ENCODE data around the gene AGAP1.

AGAP1 gene

DNA sequence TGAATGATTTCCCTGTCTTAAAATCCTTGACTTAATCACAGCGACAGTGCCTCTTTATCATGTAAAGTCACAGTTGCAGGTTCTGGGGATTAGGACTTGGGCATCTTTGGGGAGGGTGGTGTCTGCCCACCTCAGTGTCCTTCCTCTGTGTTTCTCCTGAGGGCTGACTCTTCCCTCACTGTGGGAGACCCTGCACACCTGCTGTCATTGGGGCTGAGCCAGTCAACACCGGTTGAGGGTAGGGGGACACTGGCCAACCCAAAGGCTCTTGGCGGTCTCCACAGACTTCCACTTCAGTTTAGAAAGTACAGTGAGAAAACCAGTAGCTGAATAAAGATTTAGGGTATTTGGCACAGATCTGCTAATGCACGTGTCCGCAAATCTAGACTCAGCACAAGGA, 36.9 kb downstream of the AGAP1 start:
- DNase-seq = no peak

GRCh38 chr2:235532307-235532706, 38.5 kb downstream of the AGAP1 start:
- no peak for DNase-seq

DNA sequence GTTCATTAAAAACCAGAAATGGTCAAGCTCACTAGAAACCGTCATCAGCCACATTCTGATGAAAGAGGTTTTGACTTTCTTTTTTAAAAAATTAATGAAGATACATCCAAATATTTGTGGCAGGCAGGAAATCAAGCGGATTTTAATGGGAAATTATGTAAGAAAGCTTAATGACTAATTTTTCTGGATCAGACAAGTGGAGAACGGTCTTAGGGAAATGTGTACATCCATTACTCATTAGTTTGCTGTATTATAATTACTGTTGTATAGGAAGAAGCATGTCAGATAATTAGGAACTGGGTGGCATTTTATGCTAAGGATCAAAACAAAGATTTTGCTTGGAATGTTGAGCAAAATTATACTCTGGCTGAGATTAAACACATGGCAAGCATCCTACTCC, 39.4 kb downstream of the AGAP1 start:
- DNase-seq = no peak

GRCh38 chr2:235533616-235534385, 40.0 kb downstream of the AGAP1 start:
- DNase-seq = no peak

DNA sequence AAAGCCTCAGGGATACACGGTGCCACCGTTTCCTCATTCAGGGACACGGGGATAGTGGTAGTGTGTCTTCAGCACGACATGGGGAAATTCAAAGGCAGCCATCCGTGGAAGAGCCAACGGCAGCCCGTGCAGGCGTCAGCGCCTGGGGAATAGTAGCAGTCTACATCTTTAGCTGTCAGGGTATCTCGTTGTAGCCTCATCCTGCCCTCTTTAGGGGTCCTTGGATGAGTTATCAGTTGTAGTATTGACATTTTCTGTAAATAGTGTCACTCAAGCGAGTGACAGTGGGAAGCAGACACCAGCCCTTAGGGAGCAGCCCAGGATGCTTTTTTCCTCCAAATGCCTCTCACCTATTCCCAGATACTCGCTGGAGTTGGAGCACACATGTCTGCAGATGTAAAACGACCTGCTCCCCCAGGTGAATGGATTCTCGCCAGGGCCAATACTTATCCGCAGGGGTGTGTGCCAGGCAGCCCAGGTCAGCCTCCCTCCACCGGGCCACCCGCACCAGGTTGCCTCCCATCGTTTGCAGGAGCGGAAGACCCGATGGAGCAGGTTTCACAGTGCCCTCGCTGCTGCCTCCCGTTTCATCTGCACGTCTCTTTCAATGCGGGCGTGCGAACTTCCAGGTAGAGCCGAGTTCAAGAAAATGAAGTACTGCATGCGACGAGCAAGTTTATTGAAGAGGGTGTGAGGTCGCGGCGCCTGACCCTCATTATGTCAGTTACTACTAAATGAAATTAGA, 41.0 kb downstream of the AGAP1 start:
- no peak for DNase-seq

- DNase-seq = peak in 2 of 51 donors; percentile 17 to 19
Measured at GRCh38 chr2:235535423-235536130, 41.7 kb downstream of the AGAP1 start.

- DNase-seq = no peak
Measured at GRCh38 chr2:235536711-235537110, 42.9 kb downstream of the AGAP1 start.

- no peak for DNase-seq
Measured at GRCh38 chr2:235537186-235537585, 43.3 kb downstream of the AGAP1 start.

- no peak for DNase-seq
Measured at GRCh38 chr2:235537587-235537986, 43.7 kb downstream of the AGAP1 start.

DNA sequence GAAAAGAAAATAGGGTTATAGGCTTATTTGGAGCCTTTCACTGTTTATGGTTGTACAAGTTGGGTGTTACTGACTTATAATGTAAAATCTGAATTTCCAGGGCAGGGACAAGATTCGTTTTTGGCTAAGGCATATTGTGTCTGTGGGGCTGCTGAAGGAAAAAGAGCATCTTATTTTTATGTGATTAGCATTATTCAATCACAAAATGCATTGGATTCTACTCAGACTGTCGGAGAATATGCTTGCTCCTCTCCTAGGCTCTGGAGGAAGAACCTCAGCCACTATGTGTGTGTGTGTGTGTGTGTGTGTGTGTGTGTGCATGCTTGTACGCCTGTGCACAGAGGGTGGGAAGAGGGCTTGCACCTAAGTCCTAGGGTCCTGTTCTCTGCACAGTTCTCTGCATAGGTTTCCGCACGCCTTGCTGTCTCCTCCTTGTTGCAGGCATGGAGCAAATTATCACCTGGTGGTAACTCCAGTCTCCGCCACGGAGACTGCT, 44.3 kb downstream of the AGAP1 start:
- DNase-seq = no peak

- DNase-seq = no peak
Measured at GRCh38 chr2:235538981-235539380, 45.1 kb downstream of the AGAP1 start.

- DNase-seq = no peak
Measured at GRCh38 chr2:235539773-235540172, 45.9 kb downstream of the AGAP1 start.

GRCh38 chr2:235541016-235541415, 47.2 kb downstream of the AGAP1 start:
- DNase-seq = no peak

GRCh38 chr2:235541838-235542549, 48.2 kb downstream of the AGAP1 start:
- no peak for DNase-seq

- no peak for DNase-seq
Measured at GRCh38 chr2:235542733-235543127, 48.9 kb downstream of the AGAP1 start.

DNA sequence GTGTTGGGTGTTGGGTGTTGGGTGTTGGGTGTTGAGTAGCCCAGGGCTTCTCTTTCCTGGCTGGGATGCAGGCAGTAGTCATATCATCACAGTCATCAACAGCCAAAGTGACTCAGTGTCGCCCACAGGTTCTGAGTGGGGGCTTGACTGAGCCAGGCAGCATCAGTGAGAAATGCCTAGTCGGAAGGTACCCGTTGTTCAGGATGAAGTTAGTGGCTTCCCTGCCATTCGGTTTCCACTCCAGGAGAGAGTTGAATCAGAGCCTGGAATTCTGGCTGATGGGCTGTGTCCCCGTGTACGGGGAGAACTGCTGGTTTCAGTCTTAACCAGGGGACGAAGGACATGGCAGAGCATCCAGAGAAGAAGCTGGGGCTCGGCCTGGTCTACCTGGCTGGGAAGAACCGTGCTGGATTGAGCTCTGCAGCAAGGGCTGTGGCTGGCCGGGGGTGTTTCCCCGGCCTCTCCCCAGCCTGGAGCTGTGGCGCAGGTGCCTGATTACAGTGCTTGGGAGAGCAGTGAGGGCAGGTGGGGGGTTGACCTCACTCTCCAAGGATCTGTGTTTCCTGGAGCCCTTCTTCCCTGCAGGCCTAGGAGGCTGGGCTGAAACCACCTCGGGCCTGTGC, 49.4 kb downstream of the AGAP1 start:
- peak in 3 of 51 donors; percentile 19 to 68 (median 26) for DNase-seq

GRCh38 chr2:235543851-235544688, 50.2 kb downstream of the AGAP1 start:
- DNase-seq = no peak

GRCh38 chr2:235544689-235544969, 50.8 kb downstream of the AGAP1 start:
- DNase-seq = no peak

DNA sequence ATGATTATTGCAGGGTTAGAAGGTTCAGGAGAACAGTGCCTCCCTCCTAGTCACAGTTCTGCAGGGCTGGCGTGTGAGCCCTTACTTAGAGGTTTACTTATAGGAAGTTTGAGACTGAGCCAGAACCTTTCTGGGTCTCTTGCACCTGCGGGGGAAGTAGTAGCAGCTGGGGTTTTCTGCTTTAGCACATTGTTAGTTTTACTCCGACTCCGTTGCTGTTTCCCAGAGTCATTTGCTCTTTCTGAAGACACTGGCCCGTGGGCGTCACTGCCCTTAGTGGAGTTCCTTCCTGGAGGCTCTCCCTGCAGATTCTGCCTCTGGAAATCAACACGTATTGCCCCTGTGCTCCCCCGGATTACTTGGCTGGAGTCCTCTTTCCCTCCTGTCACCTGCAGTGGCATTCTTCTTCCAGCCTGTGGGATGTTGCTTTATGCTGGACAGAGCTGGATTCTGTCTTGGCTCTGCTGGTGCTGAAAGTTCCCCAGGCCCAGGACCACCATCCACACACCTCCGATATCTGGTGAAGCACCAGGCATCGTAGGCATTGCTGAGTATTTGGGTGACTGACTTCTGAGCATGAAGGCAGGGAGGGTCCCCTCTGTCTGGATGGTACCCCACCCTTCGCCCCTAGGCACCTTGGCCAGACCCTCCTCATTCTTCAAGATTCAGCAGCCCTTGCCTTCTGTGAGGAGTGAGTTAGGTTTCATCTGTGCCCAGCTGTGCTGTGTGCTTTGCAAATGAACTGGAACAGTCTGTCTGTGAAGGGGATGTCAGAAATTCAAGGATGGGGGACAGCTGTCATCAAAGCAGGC, 51.7 kb downstream of the AGAP1 start:
- no peak for DNase-seq

DNA sequence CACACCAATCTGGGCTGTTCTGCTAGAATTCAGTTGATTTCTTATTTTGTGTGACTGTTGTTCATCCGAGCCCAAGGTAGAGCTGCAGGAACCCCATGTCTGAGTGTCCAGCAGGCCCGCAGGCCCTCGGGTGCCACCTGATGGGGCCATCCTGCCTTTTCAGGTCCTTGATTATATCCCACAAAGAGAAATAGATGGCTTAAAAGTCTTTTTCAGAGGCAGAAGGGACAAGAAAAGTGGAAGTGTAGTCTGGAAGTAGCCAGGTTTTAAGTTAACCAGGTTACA, 52.2 kb downstream of the AGAP1 start:
- DNase-seq = no peak

Measured in hypothalamus (tissue), 51 donors.